Breast epithelium (tissue), 3 donors: ENCODE results near the gene RECQL5. TPM values are rescaled to one million over a fixed set of nuclear protein-coding genes. Genes with fewer than 3 reads are reported as not detected.

Source experiments
- total RNA-seq, 3 donors: library from RNA; depleted of rRNA; stranded (reverse); fragments of >200 nt; gene quantifications; one replicate each; pipeline ENCODE4 v1.1.0, GENCODE V29; 2016

Gene RECQL5
- total RNA-seq, 3 donors from 2014 or later = 10.7 to 22.8 (median 14.1) TPM

Other genes starting within 250 kb of the RECQL5 start
- gene TMEM94, start 210.5 kb downstream of the RECQL5 start, total RNA-seq = 10 to 100 TPM; 45.1 to 62.5 (median 51.1) TPM
- gene CASKIN2, start 151.6 kb downstream of the RECQL5 start, total RNA-seq = 10 to 100 TPM in 2 of 3 donors, 1 to 10 TPM in 1; 10.0 to 23.3 (median 14.6) TPM
- gene TSEN54, start 150.6 kb downstream of the RECQL5 start, total RNA-seq = 10 to 100 TPM; 18.4 to 34.7 (median 31.2) TPM
- gene LLGL2, start 141.5 kb downstream of the RECQL5 start, total RNA-seq = 10 to 100 TPM in 2 of 3 donors, 1 to 10 TPM in 1; 4.6 to 60.2 (median 52.4) TPM
- 100 to 1,000 TPM in 1 of 3 donors, 10 to 100 TPM in 2; 65.3 to 121 (median 86.6) TPM for gene MYO15B, start 79.4 kb downstream of the RECQL5 start, total RNA-seq
- 1 to 10 TPM in 1 of 3 donors, under 1 TPM in 2; 0.29 to 2.6 (median 0.48) TPM for gene SMIM5, start 33.7 kb downstream of the RECQL5 start, total RNA-seq
- gene SAP30BP, start 184 bp upstream of the RECQL5 start, total RNA-seq = 10 to 100 TPM; 68.3 to 89.5 (median 86.1) TPM
- gene ITGB4, start 54.3 kb upstream of the RECQL5 start, total RNA-seq = 100 to 1,000 TPM in 1 of 3 donors, 10 to 100 TPM in 1, 1 to 10 TPM in 1; 9.8 to 125 (median 67.2) TPM
- gene GALK1, start 98.0 kb upstream of the RECQL5 start, total RNA-seq = 10 to 100 TPM; 21.9 to 32.1 (median 24.9) TPM
- gene UNK, start 117.7 kb upstream of the RECQL5 start, total RNA-seq = 10 to 100 TPM; 18.7 to 43.3 (median 28.5) TPM
- 10 to 100 TPM in 1 of 3 donors, 1 to 10 TPM in 2; 5.6 to 15.5 (median 8.5) TPM for gene UNC13D, start 177.2 kb upstream of the RECQL5 start, total RNA-seq
- 10 to 100 TPM; 44.9 to 63.2 (median 62.9) TPM for gene WBP2, start 188.2 kb upstream of the RECQL5 start, total RNA-seq
- 10 to 100 TPM; 15.4 to 26.1 (median 23.3) TPM for gene TRIM47, start 211.4 kb upstream of the RECQL5 start, total RNA-seq
- gene TRIM65, start 229.8 kb upstream of the RECQL5 start, total RNA-seq = 10 to 100 TPM; 16.7 to 28.8 (median 23.3) TPM
- gene MRPL38, start 237.7 kb upstream of the RECQL5 start, total RNA-seq = 10 to 100 TPM; 29.4 to 39.0 (median 36.6) TPM